OCI-LY1 (cell line): ENCODE results near the gene C17orf50.

Experiments
- CTCF ChIP-seq: fragments of 200-600 bp; sonication (generic), shearing (Covaris generic); IDR thresholded peaks from 2 replicates; pipeline ENCODE4 v1.5.1; 2017; ENCODE audit warnings: mild to moderate bottlenecking, antibody characterized with exemption, low read length, moderate library complexity, mixed read lengths
- EZH2 ChIP-seq: fragments of 200-600 bp; sonication (generic), shearing (Covaris generic); IDR thresholded peaks from 2 replicates; pipeline ENCODE4 v1.8.0; 2017; ENCODE audit warnings: borderline replicate concordance, mixed run types, mild to moderate bottlenecking, antibody characterized with exemption, low read length, moderate library complexity, mixed read lengths

- TF ChIP-seq CTCF (no peak), EZH2 (no peak)
Measured at GRCh38 chr17:35710950-35711349, 49.7 kb upstream of the C17orf50 start.
